Right lobe of liver (tissue), 6 donors: ENCODE results near the gene SRSF1. TPM values are rescaled to one million over a fixed set of nuclear protein-coding genes. Genes with fewer than 3 reads are reported as not detected.

Source experiments
- ATAC-seq, 4 donors: fragments of 200-7000 bp; cut with Tn5 transposase; one replicate each; pipeline ENCODE4 v1.9.1; 2020; ENCODE audit warnings: mild to moderate bottlenecking in 4 of 4, moderate library complexity in 4 of 4
- DNase-seq, 3 donors: peaks; one replicate each; pipeline ENCODE4 v3.0.0-alpha.2; 2020
- H3K27ac ChIP-seq, 3 donors: fragments of 200-600 bp; one replicate each; pipeline ENCODE4 v1.8.0; 2022
- H3K27me3 ChIP-seq, 2 donors: fragments of 200-600 bp; one replicate each; pipeline ENCODE4 v1.8.0; 2022
- H3K36me3 ChIP-seq, 4 donors: fragments of 200-600 bp; sonication (generic) in 1 of 4; one replicate each; pipeline versions ENCODE4 v1.5.1 to v1.8.0; 2017 to 2022; ENCODE audit warnings: control low read depth in 1 of 4
- H3K4me1 ChIP-seq, 4 donors: fragments of 200-600 bp; sonication (generic) in 1 of 4; one replicate each; pipeline versions ENCODE4 v1.5.1 to v1.8.0; 2017 to 2022; ENCODE audit warnings: control low read depth in 1 of 4
- H3K4me3 ChIP-seq, 3 donors: fragments of 200-600 bp; one replicate each; pipeline ENCODE4 v1.8.0; 2022
- H3K9me3 ChIP-seq, 4 donors: fragments of 200-600 bp; sonication (generic) in 1 of 4; one replicate each; pipeline versions ENCODE4 v1.5.1 to v1.8.0; 2017 to 2022; ENCODE audit warnings: control low read depth in 1 of 4
- CTCF ChIP-seq, 4 donors: fragments of 200-600 bp in 3 of 4; fragments of 450-650 bp in 1 of 4; IDR thresholded peaks; one replicate each; pipeline versions ENCODE4 v1.5.1 to v1.8.0; 2016 to 2022; ENCODE audit warnings: antibody characterized with exemption in 4 of 4, mild to moderate bottlenecking in 2 of 4
- POLR2A ChIP-seq: fragments of 450-650 bp; IDR thresholded peaks from one replicate; pipeline ENCODE4 v1.6.1; 2017; ENCODE audit warnings: antibody characterized with exemption, mild to moderate bottlenecking
- WGBS: methylation state at CpG from one replicate; pipeline ENCODE4 v1.1.6; 2018; ENCODE audit warnings: low coverage, low lambda C conversion rate; ENCODE audit not compliant: insufficient coverage; ENCODE audit errors: missing lambda C conversion rate; 5-methylcytosine and 5-hydroxymethylcytosine counted together
- intact Hi-C, 2 donors: fragments of 100-400 bp; cut with DNase I; formaldehyde crosslinking; loops; one replicate each; pipeline versions ENCODE4 v1.11.2 to v1.14.1; 2022
- total RNA-seq, 6 experiments: library from RNA; depleted of rRNA in 2 of 6; stranded (reverse); fragments of >200 nt in 2 of 6; fragmentation: NEBNext Ultra II Directional in 3 of 6; extraction: Animal tissue kit (Norgen Biotek cat#: 25700) in 3 of 6; gene quantifications; one replicate each; pipeline versions ENCODE4 v1.1.0 to v1.2.4, GENCODE V29; 2016 to 2023
- donor health status: DM: no; HTN: yes; CAD: no.
- donor health status: DM: no; HTN: no; CAD: no.
- donor health status: DM: no; HTN: no; CAD: no.
- donor health status: DM: no; HTN: yes; CAD: no.
- donor health status: DM: no; HTN: yes; CAD: no.

Gene SRSF1
- total RNA-seq, 6 experiments from 2014 or later, result 55.7 to 92.0 (median 80.0) TPM

- ATAC-seq (no peak), DNase-seq (no peak)
- Histone ChIP-seq H3K36me3 (no peaks in the 10 kb centered on the region), H3K27me3 (no peaks in the 10 kb centered on the region), H3K27ac (no peak overlapping the region), H3K9me3 (no peaks in the 10 kb centered on the region), H3K4me3 (no peak overlapping the region), H3K4me1 (no peaks in the 10 kb centered on the region)
- no peak for TF ChIP-seq CTCF (IDR thresholded peaks at IDR 0.05)
- no peak for TF ChIP-seq POLR2A
- intact Hi-C loops, result no loop called here
- 40% methylated on average over 1 of the region's 1 CpG for WGBS
Observed at GRCh38 chr17:58052407-58052806, 45.4 kb upstream of the SRSF1 start.

GRCh38 chr17:58051468-58051867 lies 44.4 kb upstream of the SRSF1 start:
- H3K27me3 ChIP-seq, result no peaks in the 10 kb centered on the region
- intact Hi-C loops, result no loop called here
- no peaks in the 10 kb centered on the region for H3K9me3 ChIP-seq
- H3K36me3 ChIP-seq, result no peaks in the 10 kb centered on the region
- ATAC-seq (no peak), DNase-seq (no peak)
- WGBS, result 79% methylated on average over 1 of the region's 1 CpG
- no peaks in the 10 kb centered on the region for H3K4me1 ChIP-seq
- H3K4me3 ChIP-seq, result no peak overlapping the region
- TF ChIP-seq CTCF (IDR thresholded peaks at IDR 0.05), result no peak
- TF ChIP-seq POLR2A, result no peak
- no peak overlapping the region for H3K27ac ChIP-seq

DNA sequence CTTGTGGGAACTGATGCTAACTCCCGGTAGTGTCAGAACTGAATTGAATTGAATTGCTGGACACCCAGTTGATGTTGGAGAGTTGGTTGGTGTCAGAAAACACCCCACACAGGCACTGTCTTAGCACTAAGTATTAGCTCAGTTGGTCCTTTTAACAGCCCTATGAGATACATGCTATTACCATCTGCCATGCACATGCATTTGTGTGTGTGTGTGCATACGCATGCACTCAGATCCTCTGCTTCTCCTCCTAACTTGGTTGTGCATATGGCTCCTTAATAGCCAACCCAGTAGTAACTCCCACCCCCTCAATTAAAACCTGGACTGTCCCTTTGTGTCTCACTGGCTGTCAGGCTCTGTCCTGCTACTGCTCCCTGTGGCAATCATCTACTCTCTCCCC lies 43.9 kb upstream of the SRSF1 start:
- H3K36me3 ChIP-seq, result no peaks in the 10 kb centered on the region
- H3K27me3 ChIP-seq, result no peaks in the 10 kb centered on the region
- no peak for ATAC-seq
- no peaks in the 10 kb centered on the region for H3K9me3 ChIP-seq
- no peak overlapping the region for H3K27ac ChIP-seq
- WGBS, result 83% methylated on average over 1 of the region's 2 CpGs
- TF ChIP-seq POLR2A (no peak), CTCF (IDR thresholded peaks at IDR 0.05) (no peak)
- no peaks in the 10 kb centered on the region for H3K4me1 ChIP-seq
- DNase-seq, result no peak
- no peak overlapping the region for H3K4me3 ChIP-seq
- intact Hi-C loops, result no loop called here

DNA sequence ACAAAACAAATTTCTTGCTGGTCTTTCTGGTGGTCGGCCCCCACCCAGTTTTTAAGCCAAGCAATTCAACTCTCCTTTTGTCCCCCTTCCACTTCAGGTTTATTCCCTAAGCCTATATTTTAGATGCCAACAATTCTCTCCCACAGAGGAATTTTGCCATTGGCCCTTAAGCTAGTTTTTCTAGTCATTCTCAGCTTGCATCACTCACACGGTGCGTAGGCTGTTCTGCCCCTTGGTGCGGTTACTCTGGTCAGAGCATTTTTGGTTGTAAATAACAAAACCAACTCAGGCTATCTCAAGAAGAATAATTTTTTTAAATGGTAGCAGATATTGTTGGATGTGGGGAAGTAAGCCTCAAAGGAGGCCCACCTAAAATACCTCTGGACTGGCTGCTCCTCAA lies 42.5 kb upstream of the SRSF1 start:
- no peak for TF ChIP-seq POLR2A
- TF ChIP-seq CTCF (IDR thresholded peaks at IDR 0.05), result no peak
- no peak for DNase-seq
- H3K9me3 ChIP-seq, result no peaks in the 10 kb centered on the region
- intact Hi-C loops, result no loop called here
- no peaks in the 10 kb centered on the region for H3K27me3 ChIP-seq
- ATAC-seq, result no peak
- no peaks in the 10 kb centered on the region for H3K36me3 ChIP-seq
- H3K4me3 ChIP-seq, result no peak overlapping the region
- WGBS, result 83% methylated on average over 4 of the region's 4 CpGs
- no peaks in the 10 kb centered on the region for H3K4me1 ChIP-seq
- H3K27ac ChIP-seq, result no peak overlapping the region
